ENCODE results near the gene TRMT61A. TPM values are rescaled to one million over a fixed set of nuclear protein-coding genes. Genes with fewer than 3 reads are reported as not detected.

The TRMT61A gene
- polyA plus RNA-seq, 1 of the 3 experiments (the other 2 are of a cell fraction), result 15.8 TPM

DNA sequence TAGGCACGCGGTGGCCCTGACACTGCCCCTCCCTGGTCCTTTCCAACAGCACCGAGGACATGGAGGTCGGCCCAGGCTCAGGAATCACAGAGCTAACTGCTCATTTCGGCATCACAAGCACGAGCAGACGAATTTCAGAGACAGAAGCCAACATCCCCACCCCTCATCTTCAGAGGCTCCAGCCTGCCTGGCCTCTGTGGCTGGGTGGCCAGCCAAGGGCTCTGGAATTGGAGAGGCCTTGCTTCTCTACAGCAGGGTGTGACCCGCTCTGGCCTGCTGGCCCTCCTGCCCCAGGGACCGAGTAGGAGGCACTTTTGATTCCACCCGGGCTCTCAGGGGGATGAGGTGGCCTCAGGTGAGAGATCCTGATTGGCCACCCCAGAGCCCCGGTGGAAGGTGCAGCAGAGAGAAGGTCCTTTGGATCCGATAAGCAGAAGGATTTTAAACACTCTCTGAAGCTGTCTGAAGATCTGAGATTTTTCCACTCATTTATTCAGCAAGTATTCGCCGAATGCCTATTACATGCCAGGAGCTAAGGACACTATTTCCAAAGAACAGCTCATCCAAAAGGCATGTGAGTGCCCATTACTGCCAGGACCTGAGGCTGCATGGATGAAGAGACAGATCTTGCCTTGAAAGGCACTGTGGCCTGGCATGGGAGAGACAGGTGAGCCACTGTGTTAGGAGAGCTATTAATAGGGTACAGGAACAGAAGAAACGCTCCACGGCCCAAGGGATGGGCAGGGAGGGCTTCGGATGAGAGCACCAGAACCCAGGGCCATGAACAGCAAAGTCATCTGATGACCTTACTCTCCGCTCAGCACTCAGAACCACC lies 23.2 kb downstream of the TRMT61A start (continued):
- TF ChIP-seq, protein P1, sequence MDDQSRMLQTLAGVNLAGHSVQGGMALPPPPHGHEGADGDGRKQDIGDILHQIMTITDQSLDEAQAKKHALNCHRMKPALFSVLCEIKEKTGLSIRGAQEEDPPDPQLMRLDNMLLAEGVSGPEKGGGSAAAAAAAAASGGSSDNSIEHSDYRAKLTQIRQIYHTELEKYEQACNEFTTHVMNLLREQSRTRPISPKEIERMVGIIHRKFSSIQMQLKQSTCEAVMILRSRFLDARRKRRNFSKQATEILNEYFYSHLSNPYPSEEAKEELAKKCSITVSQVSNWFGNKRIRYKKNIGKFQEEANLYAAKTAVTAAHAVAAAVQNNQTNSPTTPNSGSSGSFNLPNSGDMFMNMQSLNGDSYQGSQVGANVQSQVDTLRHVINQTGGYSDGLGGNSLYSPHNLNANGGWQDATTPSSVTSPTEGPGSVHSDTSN (IDR thresholded peaks at IDR 0.05), result no peak
- no peak for TF ChIP-seq ELF1 (IDR thresholded peaks at IDR 0.05)

GRCh38 chr14:103552846-103553210 lies 23.8 kb downstream of the TRMT61A start:
- Histone ChIP-seq H3K4me2 (peak overlapping the region; percentile 63), H3K79me2 (ENCODE audit: insufficient read depth) (peaks cover 67% of the 10 kb centered on the region), H4K20me1 (ENCODE audit: insufficient read depth) (peaks cover 22% of the 10 kb centered on the region), H3K4me3 (ENCODE audit: low read depth in 2 of 2, low read length in 1 of 2) (no peak overlapping the region), H3K36me3 (replicated peaks in 1 of 2; ENCODE audit: control insufficient read depth in 1 of 2, insufficient read depth in 2 of 2, low read length in 1 of 2) (peaks cover 3 to 4% of the 10 kb centered on the region in 2 experiments), H3K9ac (0 out of 2 replicates have a peak overlapping the region, but pooled peaks have one; percentile 46), H2AFZ (ENCODE audit: low read depth) (no peak overlapping the region), H3K9me3 (no peaks in the 10 kb centered on the region), H3F3A (replicated peaks; ENCODE audit: insufficient read depth) (peaks cover 27% of the 10 kb centered on the region), H3K27me3 (ENCODE audit: insufficient read depth) (no peaks in the 10 kb centered on the region), H3K4me1 (ENCODE audit: control insufficient read depth in 1 of 2, insufficient read depth in 2 of 2, low read depth in 1 of 2, low read length in 1 of 2) (peaks cover 2 to 19% of the 10 kb centered on the region in 2 experiments; a peak in 3 of 4 replicates), H3K27ac (ENCODE audit: low read depth in 2 of 2, low read length in 1 of 2) (peak overlapping the region in 1 of 2 experiments; percentile 77; a peak in 2 of 4 replicates), H3K9me2 (no peaks in the 10 kb centered on the region)
- TF ChIP-seq RAD21 (IDR thresholded peaks at IDR 0.05; ENCODE audit: low read length) (no peak), NFIC (IDR thresholded peaks at IDR 0.05; ENCODE audit: borderline replicate concordance) (no peak), SIN3A (IDR thresholded peaks at IDR 0.05; ENCODE audit: borderline replicate concordance, low read depth, low read length) (no peak), CHD2 (IDR thresholded peaks at IDR 0.05; ENCODE audit: low read length, partially characterized antibody) (no peak), MXI1 (IDR thresholded peaks at IDR 0.05; ENCODE audit: low read depth, low read length) (no peak)
- no peak for DNase-seq
- 97% methylated on average over 11 of the region's 11 CpGs for WGBS (ENCODE audit: low lambda C conversion rate)
- ChIA-PET CTCF (interaction anchor here (1.0 to 11.6 kb wide), 5 partner anchors 9 to 52 kb away, joined by 3 to 194 read pairs (median 11); partner anchors contain the start of genes BAG5 and CKB), POLR2A (interaction anchor here (1.3 kb wide), 1 partner anchor 9 kb away, joined by 4 read pairs; the partner anchor contains the start of genes BAG5 and COA8)

GRCh38 chr14:103555559-103556337 lies 26.8 kb downstream of the TRMT61A start:
- H3K27ac ChIP-seq (ENCODE audit: low read depth in 2 of 2, low read length in 1 of 2), result no peak overlapping the region
- no peak overlapping the region for H3K4me2 ChIP-seq
- peaks cover 51% of the 10 kb centered on the region for H4K20me1 ChIP-seq (ENCODE audit: insufficient read depth)
- peaks cover 4 to 33% of the 10 kb centered on the region in 2 experiments for H3K4me1 ChIP-seq (ENCODE audit: control insufficient read depth in 1 of 2, insufficient read depth in 2 of 2, low read depth in 1 of 2, low read length in 1 of 2)
- no peak overlapping the region for H3K4me3 ChIP-seq (ENCODE audit: low read depth in 2 of 2, low read length in 1 of 2)
- no peak for DNase-seq
- H3K36me3 ChIP-seq (replicated peaks in 1 of 2; ENCODE audit: control insufficient read depth in 1 of 2, insufficient read depth in 2 of 2, low read length in 1 of 2), result peaks cover 24 to 32% of the 10 kb centered on the region in 2 experiments
- POLR2A ChIA-PET, result no interaction called here
- H3K9ac ChIP-seq, result no peak overlapping the region
- WGBS (ENCODE audit: low lambda C conversion rate), result 94% methylated on average over 8 of the region's 15 CpGs
- H3K79me2 ChIP-seq (ENCODE audit: insufficient read depth), result peaks cover 85% of the 10 kb centered on the region
- H3K9me3 ChIP-seq, result no peaks in the 10 kb centered on the region
- no peaks in the 10 kb centered on the region for H3K9me2 ChIP-seq
- peaks cover 27% of the 10 kb centered on the region for H3F3A ChIP-seq (replicated peaks; ENCODE audit: insufficient read depth)
- CTCF ChIA-PET, result interaction anchor here (1.0 to 11.0 kb wide), 2 partner anchors 9 to 37 kb away, joined by 3 to 194 read pairs; partner anchors contain the start of gene CKB
- no peaks in the 10 kb centered on the region for H3K27me3 ChIP-seq (ENCODE audit: insufficient read depth)
- no peak overlapping the region for H2AFZ ChIP-seq (ENCODE audit: low read depth)
- TF ChIP-seq, protein P2, sequence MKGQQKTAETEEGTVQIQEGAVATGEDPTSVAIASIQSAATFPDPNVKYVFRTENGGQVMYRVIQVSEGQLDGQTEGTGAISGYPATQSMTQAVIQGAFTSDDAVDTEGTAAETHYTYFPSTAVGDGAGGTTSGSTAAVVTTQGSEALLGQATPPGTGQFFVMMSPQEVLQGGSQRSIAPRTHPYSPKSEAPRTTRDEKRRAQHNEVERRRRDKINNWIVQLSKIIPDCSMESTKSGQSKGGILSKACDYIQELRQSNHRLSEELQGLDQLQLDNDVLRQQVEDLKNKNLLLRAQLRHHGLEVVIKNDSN (IDR thresholded peaks at IDR 0.05; ENCODE audit: borderline replicate concordance, low read depth), result no peak
- TF ChIP-seq REST (IDR thresholded peaks at IDR 0.05; ENCODE audit: low read depth, low read length) (no peak), RCOR1 (IDR thresholded peaks at IDR 0.05; ENCODE audit: low read length) (no peak), CHD2 (IDR thresholded peaks at IDR 0.05; ENCODE audit: low read length, partially characterized antibody) (no peak), EZH2phosphoT487 (IDR thresholded peaks at IDR 0.05; ENCODE audit: borderline replicate concordance, low read depth) (no peak), RFX5 (IDR thresholded peaks at IDR 0.05; ENCODE audit: low read length) (no peak), ELF1 (IDR thresholded peaks at IDR 0.05) (no peak), SIN3A (IDR thresholded peaks at IDR 0.05; ENCODE audit: borderline replicate concordance, low read depth, low read length) (no peak)

Data from SK-N-SH (cell line).